B cell (primary cell): ENCODE data around the gene HSD17B14.
"Not testable (repeated sequence)": the region's sequence is repeated elsewhere in the genome, so short reads cannot be mapped to it uniquely, and the experiment has no call there.

ENCODE experiments used
- EZH2 ChIP-seq: IDR thresholded peaks from 2 replicates; pipeline ENCODE4 v1.6.1; 2012; ENCODE audit warnings: borderline replicate concordance, low read depth, mild to moderate bottlenecking, moderate library complexity, low read length; ENCODE audit not compliant: insufficient read depth, poor library complexity, severe bottlenecking
- TF ChIP-seq, protein P1 (sequence below): fragments of 200-600 bp; IDR thresholded peaks from one replicate; pipeline ENCODE4 v1.8.0; 2022; ENCODE audit warnings: antibody characterized with exemption, mild to moderate bottlenecking

DNA sequence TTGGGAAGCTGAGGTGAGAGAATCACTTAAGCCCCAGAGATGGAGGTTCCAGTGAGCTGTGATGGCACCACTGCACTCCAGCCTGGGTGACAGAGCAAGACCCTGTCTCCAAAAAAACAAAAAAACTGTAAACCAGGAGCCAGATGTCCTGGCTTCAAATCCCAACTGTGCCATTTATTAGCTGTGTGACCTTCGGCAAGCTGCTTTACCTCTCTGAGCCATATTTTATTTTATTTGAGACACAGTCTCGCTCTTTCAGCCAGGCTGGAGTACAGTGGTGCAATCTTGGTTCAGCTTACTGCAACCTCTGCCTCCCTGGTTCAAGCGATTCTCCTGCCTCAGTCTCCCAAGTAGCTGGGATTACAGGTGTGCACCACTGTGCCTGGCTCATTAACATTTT, 10.4 kb upstream of the HSD17B14 start:
- TF ChIP-seq, protein P1, sequence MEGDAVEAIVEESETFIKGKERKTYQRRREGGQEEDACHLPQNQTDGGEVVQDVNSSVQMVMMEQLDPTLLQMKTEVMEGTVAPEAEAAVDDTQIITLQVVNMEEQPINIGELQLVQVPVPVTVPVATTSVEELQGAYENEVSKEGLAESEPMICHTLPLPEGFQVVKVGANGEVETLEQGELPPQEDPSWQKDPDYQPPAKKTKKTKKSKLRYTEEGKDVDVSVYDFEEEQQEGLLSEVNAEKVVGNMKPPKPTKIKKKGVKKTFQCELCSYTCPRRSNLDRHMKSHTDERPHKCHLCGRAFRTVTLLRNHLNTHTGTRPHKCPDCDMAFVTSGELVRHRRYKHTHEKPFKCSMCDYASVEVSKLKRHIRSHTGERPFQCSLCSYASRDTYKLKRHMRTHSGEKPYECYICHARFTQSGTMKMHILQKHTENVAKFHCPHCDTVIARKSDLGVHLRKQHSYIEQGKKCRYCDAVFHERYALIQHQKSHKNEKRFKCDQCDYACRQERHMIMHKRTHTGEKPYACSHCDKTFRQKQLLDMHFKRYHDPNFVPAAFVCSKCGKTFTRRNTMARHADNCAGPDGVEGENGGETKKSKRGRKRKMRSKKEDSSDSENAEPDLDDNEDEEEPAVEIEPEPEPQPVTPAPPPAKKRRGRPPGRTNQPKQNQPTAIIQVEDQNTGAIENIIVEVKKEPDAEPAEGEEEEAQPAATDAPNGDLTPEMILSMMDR, result not testable (repeated sequence)
- not testable (repeated sequence) for TF ChIP-seq EZH2
